Lung (tissue), 12 donors: Measurements from ENCODE around the gene IL21R. TPM values are rescaled to one million over a fixed set of nuclear protein-coding genes. Genes with fewer than 3 reads are reported as not detected.

Source experiments
- ATAC-seq: fragments of 200-7000 bp; cut with Tn5 transposase; one replicate; pipeline ENCODE4 v1.9.1; 2020; ENCODE audit warnings: moderate number of reproducible peaks; ENCODE audit not compliant: insufficient read depth, low FRiP score
- DNase-seq, 3 donors: peaks; one replicate each; pipeline ENCODE4 v3.0.0-alpha.2; 2013 to 2017
- H3K27ac ChIP-seq, 2 donors: one replicate each; pipeline ENCODE4 v1.5.1; 2013; ENCODE audit warnings: mild to moderate bottlenecking in 2 of 2, moderate library complexity in 2 of 2, control low read depth in 1 of 2, inconsistent platforms in 1 of 2, low read depth in 1 of 2, low read length in 1 of 2
- H3K27me3 ChIP-seq, 3 donors: one replicate each; pipeline ENCODE4 v1.5.1; 2013; ENCODE audit warnings: low read length in 2 of 3; ENCODE audit not compliant: control insufficient read depth in 3 of 3, insufficient read depth in 3 of 3
- H3K36me3 ChIP-seq, 4 donors: one replicate each; pipeline ENCODE4 v1.5.1; 2013; ENCODE audit warnings: low read length in 4 of 4, mild to moderate bottlenecking in 1 of 4, moderate library complexity in 1 of 4; ENCODE audit not compliant: control insufficient read depth in 4 of 4, insufficient read depth in 4 of 4
- H3K4me1 ChIP-seq, 5 donors: one replicate each; pipeline ENCODE4 v1.5.1; 2013; ENCODE audit warnings: low read length in 5 of 5, mild to moderate bottlenecking in 2 of 5, moderate library complexity in 1 of 5; ENCODE audit not compliant: control insufficient read depth in 5 of 5, insufficient read depth in 5 of 5
- H3K4me3 ChIP-seq: one replicate; pipeline ENCODE4 v1.5.1; 2013; ENCODE audit warnings: mild to moderate bottlenecking, control low read depth, moderate library complexity
- H3K9ac ChIP-seq, 2 donors: one replicate each; pipeline ENCODE4 v1.5.1; 2013; ENCODE audit warnings: low read length in 2 of 2, control low read depth in 1 of 2; ENCODE audit not compliant: insufficient read depth in 1 of 2
- H3K9me3 ChIP-seq, 4 donors: one replicate each; pipeline ENCODE4 v1.5.1; 2013; ENCODE audit warnings: low read length in 3 of 4, mild to moderate bottlenecking in 1 of 4, moderate library complexity in 1 of 4; ENCODE audit not compliant: control insufficient read depth in 4 of 4, insufficient read depth in 3 of 4
- CTCF ChIP-seq: IDR thresholded peaks from 2 replicates; pipeline ENCODE4 v1.5.1; 2012; ENCODE audit warnings: mild to moderate bottlenecking; ENCODE audit errors: control extremely low read depth, extremely low read depth
- WGBS, 2 donors: extraction: QIAGEN DNeasy Blood & Tissue Kit; methylation state at CpG; one replicate each; pipeline ENCODE4 v1.1.7; 2013; 5-methylcytosine and 5-hydroxymethylcytosine counted together
- polyA plus RNA-seq, 2 donors: library from polyadenylated mRNA; stranded (reverse); fragments of 200-250 nt; gene quantifications; one replicate each; pipeline ENCODE4 v1.2.1, GENCODE V29; 2013
- total RNA-seq, 2 donors: library from RNA; depleted of rRNA in 1 of 2; stranded (reverse); fragments of >200 nt in 1 of 2; gene quantifications; one replicate each; pipeline ENCODE4 v1.2.1, GENCODE V29; 2014 to 2021
- donor health status: control.
- donor health status: control.
- donor health status: Bipolar disorder and iron deficiency.
- donor health status: healthy.
- donor health status: DM: yes; HTN: yes; CAD: no.

Gene IL21R
- total and polyA plus RNA-seq, 4 donors: 1.0 to 6.3 (median 4.0) TPM

- no peak for DNase-seq
- 93 to 96% methylated on average over 4 of the region's 4 CpGs for WGBS, 2 donors
- no peaks in the 10 kb centered on the region for H3K27me3 ChIP-seq
- no peak overlapping the region for H3K27ac ChIP-seq
- no peak overlapping the region for H3K9ac ChIP-seq
- no peak overlapping the region for H3K4me3 ChIP-seq
- no peaks in the 10 kb centered on the region for H3K9me3 ChIP-seq
- H3K36me3 ChIP-seq: peaks cover 3 to 70% (median 22%) of the 10 kb centered on the region in 4 donors
- no peak for TF ChIP-seq CTCF
- peaks cover 0 to 4% (median 0%) of the 10 kb centered on the region in 5 donors for H3K4me1 ChIP-seq
- ATAC-seq: no peak
Measured at GRCh38 chr16:27356794-27357193, 45.2 kb upstream of the IL21R start.

- H3K36me3 ChIP-seq: peaks cover 3 to 77% (median 15%) of the 10 kb centered on the region in 4 donors
- H3K27me3 ChIP-seq: no peaks in the 10 kb centered on the region
- H3K27ac ChIP-seq: no peak overlapping the region
- H3K9ac ChIP-seq: no peak overlapping the region
- TF ChIP-seq CTCF: no peak
- 71 to 90% methylated on average over 4 of the region's 4 CpGs for WGBS, 2 donors
- no peak overlapping the region for H3K4me3 ChIP-seq
- H3K9me3 ChIP-seq: no peaks in the 10 kb centered on the region
- no peak for ATAC-seq
- peaks cover 0 to 11% (median 0%) of the 10 kb centered on the region in 5 donors for H3K4me1 ChIP-seq
- peak in 1 of 3 donors; percentile 11 for DNase-seq
Measured at GRCh38 chr16:27359051-27359450, 42.9 kb upstream of the IL21R start.

GRCh38 chr16:27359615-27360014 lies 42.4 kb upstream of the IL21R start:
- ATAC-seq (no peak), DNase-seq (no peak)
- H3K9me3 ChIP-seq: no peaks in the 10 kb centered on the region
- TF ChIP-seq CTCF: no peak
- no peaks in the 10 kb centered on the region for H3K27me3 ChIP-seq
- peaks cover 0 to 11% (median 0%) of the 10 kb centered on the region in 5 donors for H3K4me1 ChIP-seq
- 79 to 90% methylated on average over 6 of the region's 6 CpGs for WGBS, 2 donors
- H3K27ac ChIP-seq: no peak overlapping the region
- no peak overlapping the region for H3K9ac ChIP-seq
- peaks cover 3 to 73% (median 15%) of the 10 kb centered on the region in 4 donors for H3K36me3 ChIP-seq
- H3K4me3 ChIP-seq: no peak overlapping the region

GRCh38 chr16:27361987-27362386 lies 40.0 kb upstream of the IL21R start:
- Histone ChIP-seq H3K4me3 (no peak overlapping the region), H3K9ac (no peak overlapping the region), H3K27me3 (no peaks in the 10 kb centered on the region), H3K36me3 (peaks cover 3 to 55% (median 15%) of the 10 kb centered on the region in 4 donors), H3K4me1 (peaks cover 0 to 11% (median 0%) of the 10 kb centered on the region in 5 donors), H3K27ac (no peak overlapping the region), H3K9me3 (no peaks in the 10 kb centered on the region)
- DNase-seq: no peak
- WGBS, 2 donors: 95 to 98% methylated on average over 3 of the region's 3 CpGs
- no peak for TF ChIP-seq CTCF
- ATAC-seq: no peak
